GM19467 (cell line): ENCODE results near the gene GNAO1.

Experiments
- ATAC-seq: cut with Tn5 transposase; IDR thresholded peaks from one replicate; pipeline ENCODE4 v1.9.1; 2021; ENCODE audit warnings: mild to moderate bottlenecking, moderate library complexity; ENCODE audit not compliant: unreplicated experiment

GNAO1 gene

DNA sequence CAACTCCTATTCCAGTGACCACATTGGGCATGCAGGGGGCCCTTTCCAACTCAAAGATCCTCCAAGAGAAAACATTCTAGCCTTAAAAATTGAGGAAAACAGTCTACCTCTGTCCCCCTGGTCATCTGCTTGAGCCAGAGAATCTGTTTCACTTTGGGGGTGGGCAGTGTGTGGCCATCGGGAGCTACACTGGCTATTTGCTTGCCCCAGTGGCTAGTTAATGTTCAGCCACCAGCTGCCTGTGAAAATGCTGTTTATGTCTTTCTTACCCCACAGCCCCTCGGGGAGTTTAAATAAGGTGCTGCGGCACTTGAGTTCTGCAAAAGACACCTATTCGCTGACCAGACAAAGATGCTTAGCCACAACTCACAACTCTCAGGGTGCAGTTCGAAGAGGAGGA, 43.4 kb downstream of the GNAO1 start:
- ATAC-seq, result no peak

DNA sequence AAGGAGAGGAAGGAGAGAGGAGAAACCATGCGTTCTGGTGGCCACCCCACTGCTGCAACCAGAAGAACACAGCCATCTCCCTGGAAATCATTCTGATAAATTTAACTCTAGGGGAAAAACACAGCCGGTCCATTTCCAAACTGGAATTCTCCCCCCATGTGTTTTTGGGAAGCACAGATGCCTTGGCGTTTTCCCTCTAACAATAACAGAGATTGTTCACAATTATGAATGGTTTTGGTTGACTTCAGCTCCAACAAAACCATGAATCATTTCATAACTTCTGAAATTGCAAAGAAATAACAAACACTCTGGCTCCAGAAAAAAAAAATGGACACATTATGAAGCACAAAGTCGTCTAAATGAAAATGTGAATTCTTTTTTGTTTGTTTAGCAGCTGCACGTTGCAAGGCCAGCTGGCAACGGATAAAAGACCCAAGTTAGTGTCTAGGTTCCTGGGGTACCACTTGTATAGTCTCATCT, 46.2 kb downstream of the GNAO1 start:
- no peak for ATAC-seq

DNA sequence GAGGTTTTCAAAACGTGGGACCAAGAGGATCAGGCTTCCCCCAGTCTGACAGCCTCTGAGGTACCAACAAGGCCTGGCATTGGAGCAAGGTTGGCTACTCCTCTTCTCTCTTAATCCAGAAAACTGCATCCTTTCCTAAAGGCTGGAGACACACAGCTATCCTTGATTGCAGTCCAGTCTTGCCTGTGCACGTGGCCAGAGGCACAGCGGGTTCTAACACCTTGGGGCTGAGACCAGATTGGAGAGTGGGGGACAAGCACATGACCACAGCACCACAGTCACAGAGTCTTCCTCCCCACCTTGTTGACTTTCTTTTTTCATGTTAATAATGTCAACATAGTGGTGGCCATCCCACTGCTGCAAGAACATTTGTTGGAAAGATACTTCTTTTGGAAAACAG, 46.9 kb downstream of the GNAO1 start:
- ATAC-seq, result no peak

DNA sequence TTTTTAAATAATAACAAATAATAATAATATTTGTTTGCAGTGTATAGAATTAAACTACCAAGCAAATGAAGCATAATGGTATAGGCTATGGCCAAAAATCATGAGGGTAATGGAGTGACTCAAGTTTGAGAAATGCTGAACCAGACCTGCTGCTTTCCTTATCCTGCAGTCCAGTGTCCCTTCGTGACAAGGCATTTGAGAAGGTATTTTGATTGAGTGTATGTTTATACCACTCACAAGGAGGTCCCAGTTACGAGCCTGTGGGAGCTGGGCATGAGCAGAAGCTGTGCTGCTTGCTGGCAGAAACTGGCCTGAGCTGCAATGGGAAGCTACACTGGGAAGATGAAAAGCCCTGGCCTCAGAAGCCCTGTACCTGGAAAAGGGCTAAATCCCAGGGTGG, 50.3 kb downstream of the GNAO1 start:
- ATAC-seq, result no peak

DNA sequence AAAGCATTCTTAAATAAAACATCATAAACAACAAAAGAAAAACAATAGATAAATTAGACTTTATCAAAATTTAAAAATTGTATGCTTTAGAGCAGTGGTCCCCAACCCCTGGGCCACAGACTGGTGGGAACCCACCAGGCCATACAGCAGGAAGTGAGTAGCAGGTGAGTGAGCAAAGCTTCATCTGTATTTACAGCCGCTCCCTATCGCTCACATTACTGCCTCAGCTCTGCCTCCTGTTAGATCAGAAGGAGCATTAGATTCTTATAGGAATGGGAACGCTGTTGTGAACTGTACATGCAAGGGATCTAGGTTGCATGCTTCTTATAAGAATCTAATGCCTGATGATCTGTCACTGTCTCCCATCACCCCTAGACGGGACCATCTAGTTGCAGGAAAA, 51.5 kb downstream of the GNAO1 start:
- ATAC-seq, result no peak

DNA sequence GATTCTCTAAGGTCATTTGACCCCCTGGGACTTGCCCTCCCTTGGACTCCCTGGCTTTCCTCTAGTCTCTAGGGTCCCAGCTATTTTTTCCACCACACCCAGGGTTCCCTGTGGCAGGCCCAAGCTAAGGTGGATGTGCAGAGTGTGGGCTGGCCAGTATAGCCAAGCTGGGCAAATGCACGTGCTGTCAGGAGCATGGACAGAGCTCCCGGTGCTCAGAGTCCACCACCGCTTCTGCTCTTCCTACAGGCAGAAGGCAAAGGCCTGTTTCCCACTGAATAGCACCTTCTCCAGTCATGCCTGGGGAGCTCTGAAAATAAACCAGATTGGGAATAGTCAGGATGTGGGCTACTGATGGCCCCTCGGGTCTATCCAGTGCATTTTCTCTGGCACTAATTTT, 53.3 kb downstream of the GNAO1 start:
- no peak for ATAC-seq

DNA sequence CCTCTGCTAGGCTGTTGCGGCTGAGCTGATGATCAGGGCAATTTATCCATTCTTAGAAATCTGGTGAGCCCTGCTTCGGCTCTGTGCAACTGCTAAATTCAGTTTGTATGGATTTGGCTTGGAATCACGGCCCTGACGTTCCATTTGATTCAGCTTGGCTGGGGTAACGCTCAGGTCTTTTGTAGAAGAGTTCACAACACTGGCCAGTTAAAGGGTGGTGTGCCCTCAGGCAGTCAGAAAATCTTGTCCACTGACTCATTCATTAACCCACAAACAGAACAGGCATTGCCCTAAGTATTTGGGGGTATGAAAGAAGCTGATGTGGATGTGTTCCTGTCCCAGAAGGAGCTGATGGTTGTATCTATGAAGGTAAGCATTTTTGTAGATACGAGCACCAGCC, 53.9 kb downstream of the GNAO1 start:
- no peak for ATAC-seq

DNA sequence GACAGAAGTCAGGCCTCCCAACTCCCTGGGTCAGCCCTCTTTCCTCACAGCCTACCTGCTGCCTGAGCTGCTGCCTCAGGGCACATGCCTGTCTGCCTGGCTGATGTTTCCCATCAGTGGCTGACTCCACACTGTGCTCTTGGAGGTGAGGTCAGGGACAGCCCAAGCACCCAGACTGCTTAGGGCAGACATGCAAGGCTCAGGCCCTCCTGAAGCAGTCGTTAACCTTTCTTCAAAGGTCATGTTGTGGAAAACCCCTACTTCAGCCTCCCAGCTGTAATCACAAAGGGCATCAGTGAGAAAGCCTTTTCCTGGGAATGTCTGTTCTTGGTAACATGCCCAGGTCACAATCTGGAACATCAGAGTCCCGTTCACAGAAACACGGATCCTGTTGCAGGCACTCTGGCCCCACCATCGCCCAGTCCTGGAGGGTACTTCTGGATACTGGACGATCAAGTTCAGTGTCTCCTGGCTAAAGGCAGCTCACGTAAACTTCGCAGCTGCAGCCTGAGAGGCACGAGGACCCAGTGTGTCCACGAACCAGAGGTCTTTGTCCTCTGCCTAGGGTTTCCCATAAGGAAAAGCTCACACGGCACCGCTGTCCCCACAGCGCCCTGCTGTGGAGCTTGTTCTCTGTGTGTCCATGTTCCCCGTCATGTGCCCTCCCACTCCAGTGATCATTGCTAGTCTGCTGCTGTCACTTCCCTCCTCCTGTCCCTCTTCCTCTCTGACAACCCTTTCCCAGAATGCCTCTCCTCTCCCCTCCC, 54.9 kb downstream of the GNAO1 start:
- ATAC-seq, result no peak

DNA sequence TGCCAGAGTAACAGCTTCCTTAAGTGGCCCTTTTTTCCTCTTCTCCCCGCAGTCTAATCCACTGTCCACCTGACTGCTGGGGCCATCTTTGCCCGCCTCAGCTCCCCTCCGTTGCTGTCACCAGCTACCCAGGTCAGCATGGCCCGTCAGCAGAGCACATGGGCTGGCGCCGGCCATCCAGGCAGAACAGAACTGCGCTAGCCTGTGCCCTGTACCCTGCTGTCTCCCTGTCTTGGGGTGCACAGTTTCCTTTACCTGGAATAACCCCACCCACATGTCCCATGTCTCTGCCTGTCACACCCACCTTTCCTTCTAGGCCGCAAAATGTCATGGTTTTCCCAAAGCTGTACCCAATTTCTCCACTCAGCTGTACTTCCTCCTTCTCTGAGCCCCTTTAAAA, 55.7 kb downstream of the GNAO1 start:
- no peak for ATAC-seq

DNA sequence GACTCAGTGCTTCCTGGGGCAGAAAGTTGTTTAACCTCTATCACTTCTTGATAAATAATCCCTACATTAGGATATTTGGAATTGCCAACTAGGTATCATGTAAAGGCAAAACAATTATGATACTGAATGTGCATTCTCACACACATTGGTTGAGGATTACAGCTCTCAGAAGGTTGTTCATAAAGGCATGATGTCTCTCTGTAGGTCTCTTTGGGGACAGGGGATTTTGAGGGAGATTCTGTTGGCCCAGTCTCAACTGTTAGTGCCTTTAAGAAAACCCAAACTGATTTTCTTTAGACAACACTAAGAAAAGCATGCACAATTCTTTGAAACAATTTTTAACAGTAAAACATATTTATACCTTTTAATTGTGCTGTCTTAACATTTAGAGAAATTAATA, 56.5 kb downstream of the GNAO1 start:
- ATAC-seq, result no peak

DNA sequence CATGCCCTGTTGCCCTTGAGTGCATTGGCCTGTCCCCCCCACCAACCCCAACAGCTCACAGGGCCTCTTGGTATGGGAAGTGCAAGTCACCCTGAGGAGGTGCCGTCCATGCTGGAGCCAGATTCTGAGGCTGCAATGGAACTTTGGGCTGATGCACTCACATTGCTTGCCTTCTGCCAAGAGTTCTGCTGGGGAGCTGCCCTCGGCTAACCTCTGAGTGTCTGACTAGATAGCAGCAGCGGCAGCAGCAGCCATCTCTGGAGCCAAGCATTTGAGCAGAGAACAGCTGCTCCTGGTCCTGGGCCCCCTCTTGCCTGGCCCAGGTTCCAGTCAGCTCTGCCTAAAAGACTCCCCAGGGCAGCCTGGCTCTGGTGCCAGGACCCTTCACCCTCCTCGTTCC, 61.5 kb downstream of the GNAO1 start:
- no peak for ATAC-seq

DNA sequence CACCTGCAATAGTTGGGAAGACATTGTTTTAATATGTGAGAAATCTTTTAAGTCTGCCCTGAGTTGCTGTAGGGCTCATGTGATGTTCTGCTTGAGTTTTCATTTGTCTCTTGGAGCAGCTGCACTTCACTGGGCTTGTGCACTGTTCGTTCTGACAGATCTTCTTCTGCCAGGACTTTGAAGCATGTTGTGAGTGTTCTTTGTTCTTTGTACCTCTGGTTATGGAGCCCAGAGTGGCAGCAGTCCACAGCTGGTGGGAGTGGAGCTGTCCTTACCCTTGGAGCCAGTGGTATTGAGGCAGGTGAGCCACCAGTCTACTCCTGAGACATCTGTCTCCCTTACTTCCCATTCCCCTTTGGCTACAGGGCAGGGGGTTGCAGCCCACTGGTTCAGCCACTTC, 64.6 kb downstream of the GNAO1 start:
- ATAC-seq, result no peak

DNA sequence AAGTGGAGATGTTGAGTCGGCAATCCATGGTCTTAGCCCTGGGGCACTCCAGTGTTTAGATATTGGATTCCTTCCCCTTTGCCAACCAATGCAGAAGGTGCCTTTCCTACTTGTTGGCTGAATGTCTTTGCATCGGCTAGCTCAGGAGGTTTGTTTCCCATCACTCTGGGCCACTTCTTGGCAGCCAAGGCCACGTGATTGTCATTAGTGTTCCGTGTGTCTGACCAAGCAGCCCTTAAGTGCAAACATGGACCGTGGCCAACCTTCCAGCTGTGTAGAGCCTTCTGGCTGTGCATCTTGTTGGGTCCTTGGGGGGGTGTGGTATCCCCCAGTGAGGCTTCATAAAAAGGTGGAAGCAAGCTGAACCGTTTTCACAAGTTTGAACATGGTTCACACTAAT, 66.0 kb downstream of the GNAO1 start:
- ATAC-seq, result no peak

DNA sequence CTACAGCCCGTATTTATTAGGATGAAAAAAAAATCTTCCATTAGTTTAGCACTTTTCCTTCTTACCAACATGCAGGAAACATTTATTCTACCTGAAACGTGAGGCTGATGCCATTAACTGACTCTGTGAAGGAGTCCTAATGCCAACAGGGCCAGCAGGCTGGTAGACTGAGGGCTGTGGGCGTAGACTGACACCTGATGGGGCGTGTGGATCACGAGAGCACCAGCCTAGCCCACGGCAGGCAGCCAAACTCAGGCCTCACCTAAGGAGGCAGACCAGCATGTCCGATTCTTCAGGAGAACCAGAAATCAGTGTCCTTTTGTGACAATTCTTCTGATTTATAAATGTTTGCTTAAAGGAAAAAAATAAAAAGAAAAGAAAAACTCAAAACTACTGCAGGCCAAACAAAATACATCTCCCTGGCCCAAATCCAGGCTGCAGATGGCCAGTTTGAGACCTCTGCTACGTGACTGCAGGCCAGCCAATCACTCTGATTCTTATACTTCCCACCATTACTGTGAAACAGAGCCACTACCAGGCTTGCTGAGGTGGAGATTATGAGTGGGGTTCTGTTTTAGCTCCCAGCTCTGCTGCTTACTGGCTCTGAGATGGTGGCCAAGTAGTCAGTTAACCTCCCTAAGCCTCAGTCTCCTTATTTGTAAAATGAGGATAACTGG, 66.5 kb downstream of the GNAO1 start:
- ATAC-seq, result no peak

DNA sequence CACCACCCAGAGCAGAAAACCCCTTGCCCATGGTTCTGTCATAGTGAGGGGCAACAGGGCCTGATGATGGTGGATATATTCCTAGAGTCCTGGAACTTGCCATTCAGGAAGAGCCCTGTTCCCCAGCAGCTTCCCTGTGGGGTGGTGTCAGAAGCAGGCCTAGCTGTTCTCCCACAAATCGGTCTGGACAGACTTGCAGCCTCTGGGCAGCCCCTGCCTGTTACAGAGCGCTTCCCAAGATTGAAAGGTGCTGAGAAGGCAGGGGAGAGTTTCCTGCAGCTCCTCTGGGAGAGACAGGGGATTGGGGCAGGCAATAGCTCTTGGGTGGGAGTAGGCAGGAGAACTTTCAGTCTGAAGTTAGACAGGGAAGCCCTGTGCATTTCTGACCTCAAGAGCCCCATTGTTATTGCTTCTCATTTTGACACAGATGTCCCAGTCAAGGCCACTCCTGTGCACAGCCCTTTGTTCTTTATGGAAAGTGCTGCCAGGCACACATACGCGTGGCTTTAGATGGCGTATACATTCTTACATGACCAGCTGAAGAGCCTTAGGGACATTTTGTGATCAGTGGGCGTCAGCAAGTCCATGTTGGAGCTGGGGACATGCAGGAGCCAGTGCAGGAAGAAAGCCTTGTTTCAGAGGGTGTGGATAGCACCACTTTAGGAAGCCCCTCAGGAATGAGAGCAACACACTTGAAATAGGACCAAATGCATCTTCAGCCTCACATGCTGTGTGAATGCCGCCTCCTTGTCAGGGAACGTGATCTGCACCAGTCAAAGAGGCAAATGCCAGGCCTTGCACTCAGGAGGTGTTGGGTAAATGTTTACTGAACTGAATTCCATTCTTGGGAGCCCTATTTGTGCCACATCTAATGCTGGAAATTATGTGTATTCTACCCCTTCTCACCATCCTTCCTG, 67.5 kb downstream of the GNAO1 start:
- no peak for ATAC-seq

DNA sequence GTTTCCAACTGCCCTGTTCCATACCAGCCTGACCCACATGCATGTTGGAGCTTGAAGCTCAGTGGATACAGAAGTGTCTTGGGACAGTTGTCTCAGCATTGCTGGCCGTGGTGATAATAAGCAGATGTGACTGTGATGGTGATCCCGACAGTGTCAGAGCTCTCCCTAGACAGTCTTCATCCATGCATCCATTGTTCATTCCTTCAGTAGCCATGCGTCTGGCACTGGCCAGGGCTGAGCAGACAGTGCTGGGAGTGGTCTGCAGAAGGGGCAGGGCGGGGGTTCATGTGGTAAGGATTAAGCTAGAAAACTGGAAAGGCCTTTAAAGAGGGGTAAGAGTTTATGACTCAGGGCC, 68.1 kb downstream of the GNAO1 start:
- ATAC-seq, result no peak

DNA sequence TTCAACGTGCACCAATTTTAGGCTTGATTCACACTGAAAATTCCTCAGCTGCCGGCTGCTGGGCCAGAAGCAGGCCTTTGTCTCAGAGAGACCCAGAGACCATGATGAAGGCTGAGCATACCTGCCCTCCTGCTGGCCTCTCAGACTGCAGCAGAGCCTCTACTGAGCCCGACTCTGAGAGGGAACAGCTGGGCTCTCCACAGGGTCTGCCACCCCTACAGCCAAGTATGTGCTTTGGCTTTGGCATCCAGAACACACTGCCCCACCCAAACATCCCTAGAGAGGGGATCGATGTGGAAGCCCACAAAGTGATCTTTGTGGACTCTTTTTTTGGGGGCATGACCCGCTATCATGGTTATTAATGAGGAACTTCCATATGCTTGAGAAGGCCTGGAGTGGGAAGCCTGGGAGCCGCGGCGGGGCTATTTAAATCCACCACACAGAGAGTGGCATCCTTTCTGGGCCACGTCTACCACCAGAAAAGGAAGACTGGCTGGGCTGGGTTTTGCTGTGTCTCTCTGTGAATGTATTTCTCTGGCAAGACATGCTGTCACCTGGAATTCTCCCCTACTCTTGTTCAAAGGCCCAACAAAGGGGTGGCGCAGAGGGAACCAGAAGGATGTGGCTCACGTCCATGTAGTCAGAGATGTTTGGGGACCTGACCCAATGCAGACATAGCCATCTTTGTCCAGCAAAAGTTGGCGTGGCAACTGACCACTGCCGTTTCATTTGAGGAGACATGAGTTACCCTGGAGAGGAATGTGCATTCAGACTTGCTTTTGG, 69.3 kb downstream of the GNAO1 start:
- ATAC-seq, result no peak

DNA sequence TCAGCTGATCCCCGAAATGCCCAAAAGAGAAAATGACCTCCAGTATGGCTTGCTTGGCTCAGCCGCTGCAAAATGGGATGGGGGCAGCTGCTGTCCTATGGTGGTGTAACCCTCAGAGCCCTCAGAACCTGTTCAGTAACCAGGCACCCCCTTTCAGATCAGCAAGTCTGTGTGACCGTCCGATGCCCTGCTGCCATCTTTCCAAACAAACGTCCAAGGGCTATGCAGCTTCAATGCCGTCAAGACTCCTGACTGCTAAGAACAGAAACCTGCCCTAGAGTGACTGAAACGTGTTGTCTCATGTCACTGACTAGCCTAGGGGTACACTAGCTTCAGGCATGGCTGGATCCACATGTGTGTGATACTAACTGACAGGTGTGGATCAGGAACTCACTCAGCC, 70.4 kb downstream of the GNAO1 start:
- ATAC-seq, result no peak

DNA sequence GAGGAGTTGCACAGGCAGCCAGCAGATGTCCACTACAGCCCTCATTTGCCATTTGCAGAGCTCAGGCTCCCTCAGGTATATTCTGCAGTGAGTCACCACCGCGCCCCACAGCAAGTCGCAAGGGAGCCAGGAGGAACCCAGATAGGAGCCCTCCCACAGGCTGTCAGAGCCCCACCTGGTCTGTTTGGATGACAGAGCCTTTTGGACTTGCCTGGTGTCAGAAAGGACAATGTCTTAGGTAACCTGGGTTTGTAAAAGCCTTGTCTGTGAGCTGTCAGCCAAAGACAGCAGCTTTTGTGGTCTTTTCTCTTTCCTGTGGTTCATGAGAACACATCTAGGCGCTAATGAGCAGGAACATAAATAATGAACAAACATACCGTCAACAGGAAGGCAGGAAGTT, 70.9 kb downstream of the GNAO1 start:
- no peak for ATAC-seq

DNA sequence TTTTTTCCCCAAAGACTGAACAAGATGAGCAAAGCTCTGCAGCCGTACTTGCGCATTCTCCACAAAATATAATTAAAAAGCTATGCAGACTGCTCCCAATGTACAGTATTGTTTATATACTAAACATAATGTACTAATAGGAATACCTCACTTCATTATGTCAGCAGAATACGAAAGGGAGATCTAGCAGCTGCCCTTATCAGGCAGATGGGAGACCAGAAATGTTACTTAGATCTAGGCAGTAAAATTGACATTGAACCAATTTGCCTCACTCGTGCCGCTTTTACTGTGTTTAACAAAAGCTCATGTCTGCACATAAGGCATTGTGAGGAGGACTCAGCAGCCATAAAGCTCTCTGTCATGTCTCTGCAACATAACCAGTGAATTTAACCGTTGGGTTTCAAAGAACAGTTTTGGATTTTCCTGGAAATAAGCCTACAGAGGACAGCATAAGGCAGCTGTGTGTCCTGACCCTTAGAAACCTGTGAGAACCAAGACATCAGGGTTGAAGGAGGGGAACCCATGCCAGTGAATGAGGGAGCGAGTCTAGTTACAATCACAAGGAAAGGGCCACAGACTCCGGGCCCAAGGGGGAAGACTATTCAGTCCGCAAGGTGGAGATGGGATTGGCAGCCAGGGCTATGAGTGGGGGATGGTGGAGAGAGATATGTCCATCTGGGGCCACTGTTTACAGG, 71.4 kb downstream of the GNAO1 start:
- no peak for ATAC-seq
